Endothelial cell (in vitro differentiated cells): ENCODE data around the gene SYVN1. TPM values are rescaled to one million over a fixed set of nuclear protein-coding genes. Genes with fewer than 3 reads are reported as not detected.
"Not testable (repeated sequence)": the region's sequence is repeated elsewhere in the genome, so short reads cannot be mapped to it uniquely, and the experiment has no call there.

Source experiments
- DNase-seq: peaks from one replicate; pipeline ENCODE4 v3.0.0; 2021; ENCODE audit warnings: low spot score
- H3K27ac Mint-ChIP-seq: one replicate; pipeline ENCODE4 v1.8.0; 2021; ENCODE audit warnings: mixed read lengths, inconsistent platforms; ENCODE audit not compliant: unreplicated experiment
- H3K27me3 Mint-ChIP-seq: one replicate; pipeline ENCODE4 v1.8.0; 2021; ENCODE audit warnings: mild to moderate bottlenecking, moderate library complexity, mixed read lengths, inconsistent platforms; ENCODE audit not compliant: unreplicated experiment
- H3K36me3 Mint-ChIP-seq: one replicate; pipeline ENCODE4 v1.8.0; 2021; ENCODE audit warnings: mild to moderate bottlenecking, low read depth, mixed read lengths, inconsistent platforms; ENCODE audit not compliant: unreplicated experiment
- H3K4me1 Mint-ChIP-seq: one replicate; pipeline ENCODE4 v1.8.0; 2021; ENCODE audit warnings: mild to moderate bottlenecking, mixed read lengths, inconsistent platforms; ENCODE audit not compliant: unreplicated experiment
- H3K4me3 Mint-ChIP-seq: one replicate; pipeline ENCODE4 v1.8.0; 2021; ENCODE audit warnings: mild to moderate bottlenecking, mixed read lengths, inconsistent platforms; ENCODE audit not compliant: unreplicated experiment
- H3K9me3 Mint-ChIP-seq: one replicate; pipeline ENCODE4 v1.8.0; 2021; ENCODE audit warnings: mixed read lengths, inconsistent platforms; ENCODE audit not compliant: unreplicated experiment
- CTCF ChIP-seq: fragments of 200-600 bp; sonication (generic); IDR thresholded peaks from one replicate; pipeline ENCODE4 v1.5.0; 2021; ENCODE audit warnings: antibody characterized with exemption; ENCODE audit not compliant: unreplicated experiment
- total RNA-seq: library from RNA; stranded (reverse); fragmentation: NEBNext Ultra II Directional; extraction: Animal tissue kit (Norgen Biotek cat#: 25700); gene quantifications from one replicate; pipeline ENCODE4 v1.2.1, GENCODE V29; 2021; ENCODE audit not compliant: unreplicated experiment

The SYVN1 gene
- total RNA-seq, 1 donor from 2014 or later = 32.2 TPM

- H3K4me1 Mint-ChIP-seq = peaks cover 6% of the 10 kb centered on the region
- peak; percentile 85 for TF ChIP-seq CTCF
- H3K4me3 Mint-ChIP-seq = peak overlapping the region; percentile 90
- peaks cover 7% of the 10 kb centered on the region for H3K36me3 Mint-ChIP-seq
- DNase-seq = peak; percentile 83
- H3K27ac Mint-ChIP-seq = peak overlapping the region; percentile 30
- no peaks in the 10 kb centered on the region for H3K9me3 Mint-ChIP-seq
- H3K27me3 Mint-ChIP-seq = peaks cover 8% of the 10 kb centered on the region
These were observed 46.7 kb upstream of the SYVN1 start for GRCh38 chr11:65180877-65181568.

- H3K4me3 Mint-ChIP-seq, H3K4me1 Mint-ChIP-seq, H3K9me3 Mint-ChIP-seq, H3K27me3 Mint-ChIP-seq, H3K27ac Mint-ChIP-seq, H3K36me3 Mint-ChIP-seq, DNase-seq: not testable (repeated sequence)
These were observed 40.3 kb upstream of the SYVN1 start for GRCh38 chr11:65174571-65175010.

- peaks cover 2% of the 10 kb centered on the region for H3K27me3 Mint-ChIP-seq
- H3K4me3 Mint-ChIP-seq = no peak overlapping the region
- no peaks in the 10 kb centered on the region for H3K36me3 Mint-ChIP-seq
- H3K9me3 Mint-ChIP-seq = no peaks in the 10 kb centered on the region
- H3K4me1 Mint-ChIP-seq = peaks cover 12% of the 10 kb centered on the region
- no peak for TF ChIP-seq CTCF
- DNase-seq = no peak
- H3K27ac Mint-ChIP-seq = no peak overlapping the region
These were observed 38.3 kb upstream of the SYVN1 start for GRCh38 chr11:65172600-65172999.

GRCh38 chr11:65170058-65170534 lies 35.8 kb upstream of the SYVN1 start, which contains the start of gene SPDYC:
TSS of gene SPDYC (plus strand) at chr11:65170233. CDS start at chr11:65171358, 1,125 bp downstream.
- no peak for TF ChIP-seq CTCF
- DNase-seq = no peak
- Mint-ChIP-seq H3K4me3 (no peak within 1 kb of the TSS), H3K4me1 (peaks cover 18% of the 10 kb centered on the region), H3K27ac (peak within 1 kb of the TSS; percentile 87), H3K27me3 (peaks cover 2% of the 10 kb centered on the region), H3K9me3 (no peaks in the 10 kb centered on the region), H3K36me3 (no peaks in the 10 kb centered on the region)

- DNase-seq = no peak
- Mint-ChIP-seq H3K4me3 (no peak overlapping the region), H3K4me1 (peaks cover 18% of the 10 kb centered on the region), H3K27ac (peak overlapping the region; percentile 87), H3K9me3 (no peaks in the 10 kb centered on the region), H3K36me3 (no peaks in the 10 kb centered on the region), H3K27me3 (peaks cover 2% of the 10 kb centered on the region)
- TF ChIP-seq CTCF = no peak
These were observed 34.9 kb upstream of the SYVN1 start for GRCh38 chr11:65169164-65169641.
